Neural cell (in vitro differentiated cells): ENCODE data around the gene SLCO6A1.

Experiments used
- CTCF ChIP-seq: fragments of 450-650 bp; IDR thresholded peaks from 2 replicates; pipeline ENCODE4 v1.5.1; 2014; ENCODE audit warnings: antibody characterized with exemption, mild to moderate bottlenecking, moderate library complexity; ENCODE audit not compliant: poor library complexity, severe bottlenecking
- EP300 ChIP-seq: fragments of 450-650 bp; conservative IDR thresholded peaks from 2 replicates; pipeline ENCODE4 v1.6.1; 2014; ENCODE audit warnings: antibody characterized with exemption, mild to moderate bottlenecking, moderate library complexity; ENCODE audit not compliant: poor library complexity, severe bottlenecking
- EZH2 ChIP-seq: fragments of 200-600, 300-800 bp; shearing (Covaris generic), sonication (generic); IDR thresholded peaks from 2 replicates; pipeline ENCODE4 v1.6.1; 2014; ENCODE audit warnings: antibody characterized with exemption, low read length, borderline replicate concordance, mild to moderate bottlenecking; ENCODE audit not compliant: insufficient read depth, poor library complexity, severe bottlenecking
- POLR2AphosphoS5 ChIP-seq: IDR thresholded peaks from 2 replicates; pipeline ENCODE4 v1.6.1; 2012
- RAD21 ChIP-seq: fragments of 450-650 bp; conservative IDR thresholded peaks from 2 replicates; pipeline ENCODE4 v1.6.1; 2014; ENCODE audit warnings: antibody characterized with exemption, mild to moderate bottlenecking, moderate library complexity
- REST ChIP-seq: IDR thresholded peaks from 2 replicates; pipeline ENCODE4 v1.6.1; 2012; ENCODE audit warnings: borderline replicate concordance
- SMC3 ChIP-seq: fragments of 450-650 bp; conservative IDR thresholded peaks from 2 replicates; pipeline ENCODE4 v1.6.1; 2014; ENCODE audit warnings: antibody characterized with exemption, mild to moderate bottlenecking, moderate library complexity; ENCODE audit not compliant: poor library complexity
- TAF1 ChIP-seq: IDR thresholded peaks from 2 replicates; pipeline ENCODE4 v1.6.1; 2012; ENCODE audit warnings: low read depth

- no peak for TF ChIP-seq CTCF
- no peak for TF ChIP-seq EP300
- no peak for TF ChIP-seq EZH2
- no peak for TF ChIP-seq TAF1
- no peak for TF ChIP-seq POLR2AphosphoS5
- no peak for TF ChIP-seq REST
- no peak for TF ChIP-seq RAD21
- TF ChIP-seq SMC3 = no peak
These were observed 157.0 kb downstream of the SLCO6A1 start for GRCh38 chr5:102341681-102342288.
